ENCODE results near the gene SARDH. TPM values are rescaled to one million over a fixed set of nuclear protein-coding genes. Genes with fewer than 3 reads are reported as not detected.

The SARDH gene
- total RNA-seq, 4 donors from 2014 or later: 0.62 to 2.3 (median 1.2) TPM; not detected in 1

GRCh38 chr9:133696071-133696472 is 42.1 kb downstream of the SARDH start:
- H3K4me1 ChIP-seq: no peaks in the 10 kb centered on the region

DNA sequence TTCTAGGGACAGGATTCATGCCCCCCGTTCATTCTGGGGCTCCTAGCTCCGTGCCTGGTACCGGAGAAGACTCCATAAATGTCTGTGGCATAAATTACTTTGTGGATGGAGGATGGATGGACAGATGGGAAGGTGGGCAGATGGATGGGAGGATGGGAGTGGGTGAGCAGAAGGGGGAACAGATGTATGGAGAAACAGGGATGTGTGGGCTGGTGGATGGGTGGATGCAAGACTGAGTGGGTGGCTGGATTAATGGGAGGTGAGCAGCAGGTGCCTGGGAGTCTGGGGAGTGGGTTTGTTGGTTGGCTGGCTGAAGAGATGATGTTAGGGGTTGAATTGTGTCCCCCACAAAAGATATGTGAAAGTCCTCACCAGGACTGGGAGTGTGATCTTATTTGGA is 43.5 kb downstream of the SARDH start:
- no peak overlapping the region for H3K27ac ChIP-seq
- no CpG with 5 or more reads among the region's 3 CpGs for WGBS, 2 donors (ENCODE audit: low coverage in 1 of 2)
- TF ChIP-seq POLR2A (IDR thresholded peaks at IDR 0.05) (no peak), POLR2AphosphoS5 (IDR thresholded peaks at IDR 0.05) (no peak), EP300 (IDR thresholded peaks at IDR 0.05) (no peak)
- TF ChIP-seq, protein P1, sequence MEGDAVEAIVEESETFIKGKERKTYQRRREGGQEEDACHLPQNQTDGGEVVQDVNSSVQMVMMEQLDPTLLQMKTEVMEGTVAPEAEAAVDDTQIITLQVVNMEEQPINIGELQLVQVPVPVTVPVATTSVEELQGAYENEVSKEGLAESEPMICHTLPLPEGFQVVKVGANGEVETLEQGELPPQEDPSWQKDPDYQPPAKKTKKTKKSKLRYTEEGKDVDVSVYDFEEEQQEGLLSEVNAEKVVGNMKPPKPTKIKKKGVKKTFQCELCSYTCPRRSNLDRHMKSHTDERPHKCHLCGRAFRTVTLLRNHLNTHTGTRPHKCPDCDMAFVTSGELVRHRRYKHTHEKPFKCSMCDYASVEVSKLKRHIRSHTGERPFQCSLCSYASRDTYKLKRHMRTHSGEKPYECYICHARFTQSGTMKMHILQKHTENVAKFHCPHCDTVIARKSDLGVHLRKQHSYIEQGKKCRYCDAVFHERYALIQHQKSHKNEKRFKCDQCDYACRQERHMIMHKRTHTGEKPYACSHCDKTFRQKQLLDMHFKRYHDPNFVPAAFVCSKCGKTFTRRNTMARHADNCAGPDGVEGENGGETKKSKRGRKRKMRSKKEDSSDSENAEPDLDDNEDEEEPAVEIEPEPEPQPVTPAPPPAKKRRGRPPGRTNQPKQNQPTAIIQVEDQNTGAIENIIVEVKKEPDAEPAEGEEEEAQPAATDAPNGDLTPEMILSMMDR (IDR thresholded peaks at IDR 0.05): no peak

More at GRCh38 chr9:133696071-133696472, 42.1 kb downstream of the SARDH start:
- Histone ChIP-seq H3K27me3 (no peaks in the 10 kb centered on the region), H3K27ac (no peak overlapping the region), H3K9me3 (no peaks in the 10 kb centered on the region), H3K4me3 (no peak overlapping the region), H3K36me3 (no peaks in the 10 kb centered on the region)
- TF ChIP-seq EP300 (IDR thresholded peaks at IDR 0.05): no peak
- TF ChIP-seq POLR2AphosphoS5 (IDR thresholded peaks at IDR 0.05): no peak
- TF ChIP-seq, protein P1 (IDR thresholded peaks at IDR 0.05): no peak
- no peak for TF ChIP-seq POLR2A (IDR thresholded peaks at IDR 0.05)
- ATAC-seq: no peak
- 86% methylated on average over 5 of the region's 12 CpGs; no CpG with 5 or more reads in 1 of the 2 donors for WGBS, 2 donors (ENCODE audit: low coverage in 1 of 2)

GRCh38 chr9:133693703-133694529 is 44.2 kb downstream of the SARDH start:
- TF ChIP-seq EP300 (IDR thresholded peaks at IDR 0.05) (no peak), POLR2A (IDR thresholded peaks at IDR 0.05) (no peak), POLR2AphosphoS5 (IDR thresholded peaks at IDR 0.05) (no peak)
- TF ChIP-seq, protein P1 (IDR thresholded peaks at IDR 0.05): no peak
- Histone ChIP-seq H3K27ac (no peak overlapping the region), H3K27me3 (no peaks in the 10 kb centered on the region), H3K4me3 (no peak overlapping the region), H3K4me1 (no peaks in the 10 kb centered on the region), H3K9me3 (no peaks in the 10 kb centered on the region), H3K36me3 (no peaks in the 10 kb centered on the region)
- no peak for ATAC-seq
- 100% methylated on average over 7 of the region's 32 CpGs; no CpG with 5 or more reads in 1 of the 2 donors for WGBS, 2 donors (ENCODE audit: low coverage in 1 of 2)

More for the DNA sequence above, 43.5 kb downstream of the SARDH start:
- H3K9me3 ChIP-seq: no peaks in the 10 kb centered on the region
- no peaks in the 10 kb centered on the region for H3K36me3 ChIP-seq
- no peak overlapping the region for H3K4me3 ChIP-seq
- ATAC-seq: no peak
- no peaks in the 10 kb centered on the region for H3K27me3 ChIP-seq
- H3K4me1 ChIP-seq: no peaks in the 10 kb centered on the region

- WGBS, 2 donors (ENCODE audit: low coverage in 1 of 2): 87 to 100% methylated on average over 2 to 3 of the region's 10 CpGs
- no peak for TF ChIP-seq POLR2AphosphoS5 (IDR thresholded peaks at IDR 0.05)
- TF ChIP-seq, protein P1 (IDR thresholded peaks at IDR 0.05): no peak
- no peak for TF ChIP-seq EP300 (IDR thresholded peaks at IDR 0.05)
- TF ChIP-seq POLR2A (IDR thresholded peaks at IDR 0.05): no peak
- ATAC-seq: no peak
- H3K4me1 ChIP-seq: no peaks in the 10 kb centered on the region
- no peak overlapping the region for H3K27ac ChIP-seq
- no peak overlapping the region for H3K4me3 ChIP-seq
- no peaks in the 10 kb centered on the region for H3K27me3 ChIP-seq
- H3K36me3 ChIP-seq: no peaks in the 10 kb centered on the region
- no peaks in the 10 kb centered on the region for H3K9me3 ChIP-seq
These were observed 45.0 kb downstream of the SARDH start for GRCh38 chr9:133693116-133693515.
